WTC11 (cell line): Measurements from ENCODE around the gene CXCL11.

Source experiments
- CREB1 ChIP-seq: sonication (generic); formaldehyde crosslinking; IDR thresholded peaks from 2 replicates; pipeline ENCODE4 v1.8.0; 2023; ENCODE audit warnings: mild to moderate bottlenecking, missing genetic modification reagents
- ETV6 ChIP-seq: sonication (generic); formaldehyde crosslinking; IDR thresholded peaks from 2 replicates; pipeline ENCODE4 v1.8.1; 2022; ENCODE audit warnings: mild to moderate bottlenecking, missing genetic modification reagents
- MLX ChIP-seq: sonication (generic); formaldehyde crosslinking; IDR thresholded peaks from 2 replicates; pipeline ENCODE4 v1.8.1; 2023; ENCODE audit warnings: mild to moderate bottlenecking, missing genetic modification reagents, moderate library complexity
- NFYB ChIP-seq: sonication (generic); formaldehyde crosslinking; conservative IDR thresholded peaks from 2 replicates; pipeline ENCODE4 v1.8.0; 2022; ENCODE audit warnings: low read depth, missing genetic modification reagents
- NR2C2 ChIP-seq: sonication (generic); formaldehyde crosslinking; IDR thresholded peaks from 2 replicates; pipeline ENCODE4 v1.8.0; 2022; ENCODE audit warnings: mild to moderate bottlenecking, missing genetic modification reagents
- SMAD3 ChIP-seq: sonication (generic); formaldehyde crosslinking; IDR thresholded peaks from 2 replicates; pipeline ENCODE4 v1.8.0; 2022; ENCODE audit warnings: missing genetic modification reagents, mild to moderate bottlenecking, borderline replicate concordance
- SMAD4 ChIP-seq: sonication (generic); formaldehyde crosslinking; IDR thresholded peaks from 2 replicates; pipeline ENCODE4 v1.8.0; 2022; ENCODE audit warnings: mild to moderate bottlenecking, missing genetic modification reagents
- TF ChIP-seq, protein P1 (sequence below): fragments of 200-600 bp; IDR thresholded peaks from 2 replicates; pipeline ENCODE4 v1.8.0; 2022; ENCODE audit warnings: antibody characterized with exemption
- TF ChIP-seq, protein P2 (sequence below): sonication (generic); formaldehyde crosslinking; IDR thresholded peaks from 2 replicates; pipeline ENCODE4 v1.8.1; 2023; ENCODE audit warnings: mild to moderate bottlenecking, missing genetic modification reagents, moderate library complexity

DNA sequence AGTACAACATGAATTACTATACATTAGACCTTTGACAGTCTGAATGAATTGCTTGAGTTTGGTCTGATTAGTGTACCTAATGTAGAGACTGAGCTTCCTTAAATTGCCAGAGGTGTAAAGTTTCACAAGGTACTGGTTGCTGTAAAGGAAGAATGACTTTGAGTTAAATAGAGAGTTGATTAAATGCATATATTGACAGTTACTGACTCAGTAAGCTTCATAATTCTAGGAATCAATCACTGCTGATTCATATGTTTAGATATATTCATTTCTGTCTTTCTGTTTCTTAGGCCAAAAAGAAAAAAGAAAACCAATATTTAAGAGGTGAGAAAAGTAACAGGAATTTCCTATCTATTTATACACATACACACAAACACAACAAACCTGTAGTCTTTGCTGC, 22.4 kb upstream of the CXCL11 start:
- TF ChIP-seq NFYB (CRISPR knock-in tag) (no peak), SMAD4 (no peak), MLX (CRISPR knock-in tag) (no peak), SMAD3 (CRISPR knock-in tag) (no peak), ETV6 (CRISPR knock-in tag) (no peak), CREB1 (CRISPR knock-in tag) (no peak), NR2C2 (CRISPR knock-in tag) (no peak)
- TF ChIP-seq, protein P1, sequence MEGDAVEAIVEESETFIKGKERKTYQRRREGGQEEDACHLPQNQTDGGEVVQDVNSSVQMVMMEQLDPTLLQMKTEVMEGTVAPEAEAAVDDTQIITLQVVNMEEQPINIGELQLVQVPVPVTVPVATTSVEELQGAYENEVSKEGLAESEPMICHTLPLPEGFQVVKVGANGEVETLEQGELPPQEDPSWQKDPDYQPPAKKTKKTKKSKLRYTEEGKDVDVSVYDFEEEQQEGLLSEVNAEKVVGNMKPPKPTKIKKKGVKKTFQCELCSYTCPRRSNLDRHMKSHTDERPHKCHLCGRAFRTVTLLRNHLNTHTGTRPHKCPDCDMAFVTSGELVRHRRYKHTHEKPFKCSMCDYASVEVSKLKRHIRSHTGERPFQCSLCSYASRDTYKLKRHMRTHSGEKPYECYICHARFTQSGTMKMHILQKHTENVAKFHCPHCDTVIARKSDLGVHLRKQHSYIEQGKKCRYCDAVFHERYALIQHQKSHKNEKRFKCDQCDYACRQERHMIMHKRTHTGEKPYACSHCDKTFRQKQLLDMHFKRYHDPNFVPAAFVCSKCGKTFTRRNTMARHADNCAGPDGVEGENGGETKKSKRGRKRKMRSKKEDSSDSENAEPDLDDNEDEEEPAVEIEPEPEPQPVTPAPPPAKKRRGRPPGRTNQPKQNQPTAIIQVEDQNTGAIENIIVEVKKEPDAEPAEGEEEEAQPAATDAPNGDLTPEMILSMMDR, result no peak
- TF ChIP-seq, protein P2, sequence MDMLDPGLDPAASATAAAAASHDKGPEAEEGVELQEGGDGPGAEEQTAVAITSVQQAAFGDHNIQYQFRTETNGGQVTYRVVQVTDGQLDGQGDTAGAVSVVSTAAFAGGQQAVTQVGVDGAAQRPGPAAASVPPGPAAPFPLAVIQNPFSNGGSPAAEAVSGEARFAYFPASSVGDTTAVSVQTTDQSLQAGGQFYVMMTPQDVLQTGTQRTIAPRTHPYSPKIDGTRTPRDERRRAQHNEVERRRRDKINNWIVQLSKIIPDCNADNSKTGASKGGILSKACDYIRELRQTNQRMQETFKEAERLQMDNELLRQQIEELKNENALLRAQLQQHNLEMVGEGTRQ (CRISPR knock-in tag), result no peak
